Measurements from ENCODE around the gene NRXN3. TPM values are rescaled to one million over a fixed set of nuclear protein-coding genes. Genes with fewer than 3 reads are reported as not detected.

NRXN3 gene
- polyA plus RNA-seq, 1 donor from 2014 or later, result not detected

- H3K36me3 Mint-ChIP-seq, result no peaks in the 10 kb centered on the region
- no peak overlapping the region for H3K27ac Mint-ChIP-seq
These were observed 618.5 kb downstream of the NRXN3 start for GRCh38 chr14:78788467-78789360.

GRCh38 chr14:78790271-78790670 lies 620.1 kb downstream of the NRXN3 start:
- Mint-ChIP-seq H3K9me3 (peaks cover 0 to 2% (median 0%) of the 10 kb centered on the region in 3 donors), H3K27me3 (peaks cover 2% of the 10 kb centered on the region), H3K27ac (no peak overlapping the region), H3K4me3 (no peak overlapping the region), H3K4me1 (no peaks in the 10 kb centered on the region), H3K36me3 (no peaks in the 10 kb centered on the region)

More at GRCh38 chr14:78788467-78789360, 618.5 kb downstream of the NRXN3 start:
- peaks cover 0 to 2% (median 0%) of the 10 kb centered on the region in 3 donors for H3K9me3 Mint-ChIP-seq
- no peak overlapping the region for H3K4me3 Mint-ChIP-seq
- H3K4me1 Mint-ChIP-seq, result no peaks in the 10 kb centered on the region
- H3K27me3 Mint-ChIP-seq, result peaks cover 2% of the 10 kb centered on the region

GRCh38 chr14:78798757-78799156 lies 628.6 kb downstream of the NRXN3 start:
- Mint-ChIP-seq H3K4me3 (no peak overlapping the region), H3K4me1 (no peaks in the 10 kb centered on the region), H3K27ac (no peak overlapping the region), H3K9me3 (peaks cover 0 to 8% (median 8%) of the 10 kb centered on the region in 3 donors), H3K27me3 (no peaks in the 10 kb centered on the region), H3K36me3 (no peaks in the 10 kb centered on the region)

GRCh38 chr14:78805570-78805969 lies 635.4 kb downstream of the NRXN3 start:
- Mint-ChIP-seq H3K4me1 (no peaks in the 10 kb centered on the region), H3K36me3 (no peaks in the 10 kb centered on the region), H3K4me3 (no peak overlapping the region), H3K9me3 (peaks cover 2 to 6% (median 5%) of the 10 kb centered on the region in 3 donors), H3K27ac (no peak overlapping the region), H3K27me3 (peaks cover 2% of the 10 kb centered on the region)

- H3K27me3 Mint-ChIP-seq, result no peaks in the 10 kb centered on the region
- peaks cover 0 to 6% (median 0%) of the 10 kb centered on the region in 3 donors for H3K9me3 Mint-ChIP-seq
- no peak overlapping the region for H3K4me3 Mint-ChIP-seq
These were observed 652.9 kb downstream of the NRXN3 start for GRCh38 chr14:78823035-78823434.

GRCh38 chr14:78823516-78823915 lies 653.3 kb downstream of the NRXN3 start:
- Mint-ChIP-seq H3K27me3 (no peaks in the 10 kb centered on the region), H3K27ac (no peak overlapping the region)

More at GRCh38 chr14:78823035-78823434, 652.9 kb downstream of the NRXN3 start:
- Mint-ChIP-seq H3K27ac (no peak overlapping the region), H3K4me1 (no peaks in the 10 kb centered on the region), H3K36me3 (no peaks in the 10 kb centered on the region)

GRCh38 chr14:78829274-78829673 lies 659.1 kb downstream of the NRXN3 start:
- Mint-ChIP-seq H3K27me3 (no peaks in the 10 kb centered on the region), H3K4me3 (no peak overlapping the region), H3K36me3 (no peaks in the 10 kb centered on the region), H3K9me3 (no peaks in the 10 kb centered on the region), H3K4me1 (no peaks in the 10 kb centered on the region), H3K27ac (no peak overlapping the region)

More at GRCh38 chr14:78823516-78823915, 653.3 kb downstream of the NRXN3 start:
- Mint-ChIP-seq H3K36me3 (no peaks in the 10 kb centered on the region), H3K9me3 (peaks cover 0 to 6% (median 0%) of the 10 kb centered on the region in 3 donors), H3K4me3 (no peak overlapping the region), H3K4me1 (no peaks in the 10 kb centered on the region)

- no peak overlapping the region for H3K27ac Mint-ChIP-seq
- H3K36me3 Mint-ChIP-seq, result no peaks in the 10 kb centered on the region
- H3K4me1 Mint-ChIP-seq, result no peaks in the 10 kb centered on the region
- H3K9me3 Mint-ChIP-seq, result no peaks in the 10 kb centered on the region
- H3K27me3 Mint-ChIP-seq, result peaks cover 8% of the 10 kb centered on the region
- no peak overlapping the region for H3K4me3 Mint-ChIP-seq
These were observed 664.7 kb downstream of the NRXN3 start for GRCh38 chr14:78834766-78835451.

- H3K4me1 Mint-ChIP-seq, result no peaks in the 10 kb centered on the region
- no peaks in the 10 kb centered on the region for H3K9me3 Mint-ChIP-seq
- H3K4me3 Mint-ChIP-seq, result no peak overlapping the region
- peaks cover 8% of the 10 kb centered on the region for H3K27me3 Mint-ChIP-seq
- H3K27ac Mint-ChIP-seq, result no peak overlapping the region
- no peaks in the 10 kb centered on the region for H3K36me3 Mint-ChIP-seq
These were observed 665.7 kb downstream of the NRXN3 start for GRCh38 chr14:78835909-78836308.

GRCh38 chr14:78836777-78837176 lies 666.6 kb downstream of the NRXN3 start:
- Mint-ChIP-seq H3K36me3 (no peaks in the 10 kb centered on the region), H3K27me3 (peaks cover 8% of the 10 kb centered on the region), H3K9me3 (no peaks in the 10 kb centered on the region), H3K4me1 (no peaks in the 10 kb centered on the region), H3K4me3 (no peak overlapping the region), H3K27ac (no peak overlapping the region)

- Mint-ChIP-seq H3K27me3 (peaks cover 8% of the 10 kb centered on the region), H3K4me1 (no peaks in the 10 kb centered on the region), H3K36me3 (peaks cover 1% of the 10 kb centered on the region), H3K9me3 (peaks cover 0 to 1% (median 0%) of the 10 kb centered on the region in 3 donors), H3K27ac (no peak overlapping the region), H3K4me3 (peak overlapping the region in 1 of 4 donors; percentile 39)
These were observed 668.8 kb downstream of the NRXN3 start for GRCh38 chr14:78838959-78839358.

GRCh38 chr14:78840898-78841297 lies 670.7 kb downstream of the NRXN3 start:
- peaks cover under 1% of the 10 kb centered on the region for H3K27me3 Mint-ChIP-seq

GRCh38 chr14:78847801-78848200 lies 677.6 kb downstream of the NRXN3 start:
- Mint-ChIP-seq H3K9me3 (peaks cover 0 to 2% (median 0%) of the 10 kb centered on the region in 3 donors), H3K4me1 (peaks cover 0 to 3% (median 3%) of the 10 kb centered on the region in 3 donors), H3K36me3 (peaks cover 1% of the 10 kb centered on the region), H3K27me3 (peaks cover 3% of the 10 kb centered on the region), H3K4me3 (no peak overlapping the region), H3K27ac (peak overlapping the region in 1 of 3 donors; percentile 74)

More at GRCh38 chr14:78840898-78841297, 670.7 kb downstream of the NRXN3 start:
- peaks cover 0 to 2% (median 0%) of the 10 kb centered on the region in 3 donors for H3K9me3 Mint-ChIP-seq
- H3K27ac Mint-ChIP-seq, result no peak overlapping the region
- H3K4me3 Mint-ChIP-seq, result no peak overlapping the region
- peaks cover 1% of the 10 kb centered on the region for H3K36me3 Mint-ChIP-seq
- no peaks in the 10 kb centered on the region for H3K4me1 Mint-ChIP-seq

- no peak overlapping the region for H3K27ac Mint-ChIP-seq
- no peak overlapping the region for H3K4me3 Mint-ChIP-seq
- H3K9me3 Mint-ChIP-seq, result peaks cover 0 to 2% (median 0%) of the 10 kb centered on the region in 3 donors
- no peaks in the 10 kb centered on the region for H3K36me3 Mint-ChIP-seq
- H3K27me3 Mint-ChIP-seq, result peaks cover 3% of the 10 kb centered on the region
- peaks cover 0 to 3% (median 3%) of the 10 kb centered on the region in 3 donors for H3K4me1 Mint-ChIP-seq
These were observed 678.2 kb downstream of the NRXN3 start for GRCh38 chr14:78848234-78848820.

GRCh38 chr14:78849952-78850351 lies 679.8 kb downstream of the NRXN3 start:
- Mint-ChIP-seq H3K4me1 (peaks cover 0 to 3% (median 3%) of the 10 kb centered on the region in 3 donors), H3K4me3 (no peak overlapping the region), H3K9me3 (peaks cover 0 to 1% (median 0%) of the 10 kb centered on the region in 3 donors), H3K27ac (no peak overlapping the region), H3K36me3 (no peaks in the 10 kb centered on the region), H3K27me3 (peaks cover 3% of the 10 kb centered on the region)
